HG02610 (cell line): Measurements from ENCODE around the gene GOLGA8T.
"Not testable (repeated sequence)": the region's sequence is repeated elsewhere in the genome, so short reads cannot be mapped to it uniquely, and the experiment has no call there.

Source experiments
- ATAC-seq: cut with Tn5 transposase; IDR thresholded peaks from one replicate; pipeline ENCODE4 v1.9.1; 2021; ENCODE audit warnings: mild to moderate bottlenecking, moderate library complexity; ENCODE audit not compliant: unreplicated experiment

The GOLGA8T gene

GRCh38 chr15:30134751-30135150 lies at the start of gene GOLGA8T:
Gene GOLGA8T (plus strand): TSS chr15:30135051. CDS start chr15:30135149, 98 bp downstream.
- not testable (repeated sequence) for ATAC-seq

DNA sequence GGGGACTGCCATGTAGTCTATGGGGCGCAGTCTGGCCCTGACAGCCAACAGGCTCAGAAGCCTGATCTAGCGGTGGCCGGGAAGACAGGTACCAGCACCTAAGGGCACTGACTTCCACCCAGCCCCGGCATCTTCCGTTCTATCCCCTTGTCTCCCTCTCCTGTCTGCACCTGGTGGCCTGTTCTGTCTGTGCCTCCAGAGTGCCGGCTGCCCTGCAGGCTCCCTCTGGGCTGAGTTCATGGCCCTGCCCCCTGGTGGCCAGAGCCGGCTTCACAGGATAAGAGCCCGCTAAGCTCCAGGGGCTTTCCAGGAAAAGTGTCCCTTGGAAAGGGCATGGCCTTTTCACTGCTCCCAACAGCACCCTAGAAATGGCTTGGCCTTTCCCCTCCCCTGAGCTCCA lies 37.0 kb upstream of the GOLGA8T start:
- not testable (repeated sequence) for ATAC-seq

- ATAC-seq = not testable (repeated sequence)
Measured at GRCh38 chr15:30102890-30103289, 32.0 kb upstream of the GOLGA8T start.

- not testable (repeated sequence) for ATAC-seq
Measured at GRCh38 chr15:30103941-30104507, 30.8 kb upstream of the GOLGA8T start.

- ATAC-seq = not testable (repeated sequence)
Measured at GRCh38 chr15:30110591-30110990, 24.3 kb upstream of the GOLGA8T start.

DNA sequence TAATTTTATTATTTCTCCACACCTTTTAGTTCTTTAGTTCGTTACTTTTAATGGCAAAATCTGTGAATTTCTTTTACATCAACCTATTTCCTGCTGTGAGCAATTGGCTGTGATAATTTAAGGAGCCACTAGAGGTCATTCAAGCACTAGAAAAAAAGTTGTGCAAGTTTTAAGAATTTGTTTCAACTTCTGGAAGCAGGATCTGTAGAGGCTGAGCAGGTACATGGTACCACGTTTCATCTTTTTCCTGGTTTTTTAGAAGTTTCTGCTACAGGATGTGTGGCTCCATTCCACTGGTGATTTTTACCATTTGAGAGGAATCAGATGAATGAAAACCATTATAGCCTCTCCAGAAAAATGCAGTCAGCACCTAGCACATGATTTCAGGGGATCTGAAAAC lies 4.8 kb upstream of the GOLGA8T start:
- ATAC-seq = not testable (repeated sequence)

DNA sequence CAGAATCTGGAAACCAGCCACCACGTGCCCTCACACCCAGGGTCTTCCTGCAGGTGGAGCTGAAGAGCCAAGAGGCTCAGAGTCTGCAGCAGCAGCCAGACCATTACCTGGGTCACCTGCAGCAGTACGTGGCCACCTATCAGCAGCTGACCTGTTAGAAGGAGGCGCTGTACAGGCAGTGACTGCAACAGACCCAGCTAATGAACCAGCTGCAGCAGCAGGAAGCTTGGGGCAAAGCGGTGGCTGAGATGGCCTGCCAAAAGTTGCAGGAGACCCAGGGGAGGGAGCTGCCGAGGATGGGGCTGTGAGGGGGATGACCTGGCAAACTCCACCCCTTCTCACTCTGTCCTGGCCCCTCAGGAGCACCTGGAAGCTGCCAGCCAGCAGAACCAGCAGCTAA lies 8.4 kb downstream of the GOLGA8T start:
- not testable (repeated sequence) for ATAC-seq

DNA sequence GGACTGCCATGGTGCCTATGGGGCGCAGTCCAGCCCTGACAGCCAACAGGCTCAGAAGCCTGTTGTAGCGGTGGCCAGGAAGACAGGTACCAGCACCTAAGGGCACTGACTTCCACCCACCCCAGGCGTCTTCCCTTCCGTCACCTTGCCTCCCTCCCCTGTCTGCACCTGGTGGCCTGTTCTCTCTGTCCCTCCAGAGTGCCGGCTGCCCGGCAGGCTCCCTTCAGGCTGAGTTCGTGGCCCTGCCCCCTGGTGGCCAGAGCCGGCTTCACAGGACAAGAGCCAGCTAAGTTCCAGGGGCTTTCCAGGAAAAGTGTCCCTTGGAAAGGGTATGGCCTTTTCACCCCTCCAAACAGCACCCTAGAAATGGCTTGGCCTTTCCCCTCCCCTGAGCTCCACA lies 15.0 kb downstream of the GOLGA8T start:
- not testable (repeated sequence) for ATAC-seq

- ATAC-seq = not testable (repeated sequence)
Measured at GRCh38 chr15:30162479-30163357, 27.9 kb downstream of the GOLGA8T start.

DNA sequence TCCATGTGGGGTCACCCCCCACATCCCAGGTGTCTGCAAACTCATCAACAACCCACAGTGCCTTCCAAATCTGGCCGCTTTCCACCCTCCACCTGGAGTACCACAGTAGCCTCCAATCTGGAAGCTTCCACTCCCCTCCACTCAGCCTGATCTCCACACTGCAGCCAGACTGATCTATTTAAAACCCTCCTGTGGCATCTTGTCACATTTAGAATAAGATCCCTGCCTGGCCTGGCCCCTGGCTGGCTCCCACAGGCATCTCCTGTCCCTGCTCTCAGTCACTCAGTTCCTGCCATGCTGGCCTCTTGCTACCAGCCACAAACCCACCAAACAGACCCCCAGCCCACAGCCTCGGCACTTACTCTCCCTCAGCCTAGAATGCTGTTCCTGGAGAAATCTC lies 28.9 kb downstream of the GOLGA8T start:
- not testable (repeated sequence) for ATAC-seq

DNA sequence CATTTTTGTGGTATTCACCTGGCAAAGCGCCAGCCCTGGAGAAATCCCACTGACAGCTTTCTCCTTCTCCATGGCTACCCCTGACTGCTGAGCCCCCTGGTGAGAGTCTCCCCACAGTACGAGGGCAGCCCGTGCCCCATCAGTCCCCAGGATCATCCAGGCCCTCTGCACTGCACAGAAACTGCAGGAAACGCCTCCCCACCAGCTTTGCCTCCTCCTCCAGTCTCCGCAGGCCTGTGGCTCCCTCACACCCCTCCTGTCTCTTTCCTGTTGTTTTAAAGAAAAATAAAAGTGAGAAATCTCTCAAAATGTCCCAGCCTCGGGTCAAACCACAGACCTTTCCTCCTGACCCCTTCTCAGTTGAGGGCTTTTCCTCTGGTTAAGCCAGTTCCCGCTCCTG lies 29.4 kb downstream of the GOLGA8T start:
- ATAC-seq = not testable (repeated sequence)

- ATAC-seq = not testable (repeated sequence)
Measured at GRCh38 chr15:30167403-30167802, 32.6 kb downstream of the GOLGA8T start.

- not testable (repeated sequence) for ATAC-seq
Measured at GRCh38 chr15:30167886-30168285, 33.0 kb downstream of the GOLGA8T start.

DNA sequence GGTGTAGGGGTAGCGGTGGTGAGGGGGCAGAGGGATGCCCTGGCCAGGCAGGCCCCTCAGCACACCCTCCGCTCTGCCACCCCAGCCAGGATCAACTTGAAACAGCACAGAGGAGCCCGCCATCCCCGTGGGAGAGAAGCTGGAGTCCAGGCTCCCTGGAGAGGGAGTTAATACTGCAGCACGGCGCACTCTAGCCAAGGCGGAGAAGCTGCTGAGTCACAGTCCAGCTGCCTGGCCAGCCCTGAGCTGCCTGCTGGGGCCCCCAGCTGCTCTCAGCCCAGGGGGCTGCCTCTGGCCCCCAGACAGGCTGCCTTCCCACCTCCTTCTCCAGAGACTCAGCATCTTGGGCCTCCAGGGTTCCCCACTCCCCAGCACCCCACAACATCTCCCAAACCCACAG lies 36.6 kb downstream of the GOLGA8T start:
- not testable (repeated sequence) for ATAC-seq

DNA sequence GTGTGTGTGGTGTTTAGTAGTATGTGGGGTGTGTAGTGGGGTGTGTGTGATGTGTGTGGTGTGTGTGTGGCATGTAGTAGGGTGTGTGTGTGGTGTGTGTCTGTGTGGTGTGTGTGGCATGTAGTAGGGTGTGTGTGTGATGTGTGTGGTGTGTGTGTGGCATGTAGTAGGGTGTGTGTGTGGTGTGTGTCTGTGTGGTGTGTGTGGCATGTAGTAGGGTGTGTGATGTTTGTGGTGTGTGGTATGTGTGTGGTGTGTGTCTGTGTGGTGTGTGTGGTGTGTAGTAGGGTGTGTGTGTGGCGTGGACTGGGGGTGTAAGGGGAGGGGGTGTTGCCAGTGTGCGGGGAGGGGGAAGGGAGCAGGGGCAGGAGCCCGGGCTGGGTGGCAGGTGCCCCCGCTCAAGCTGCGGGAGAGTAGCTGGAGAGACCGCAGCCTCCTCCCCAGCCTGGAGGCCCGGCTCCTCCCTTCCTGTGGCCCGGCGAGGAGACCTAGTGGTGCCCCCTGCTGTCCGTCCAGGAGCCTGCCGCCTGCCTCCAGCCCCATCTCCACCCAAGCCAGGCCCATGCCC lies 38.3 kb downstream of the GOLGA8T start:
- ATAC-seq = peak; percentile 52

- ATAC-seq = not testable (repeated sequence)
Measured at GRCh38 chr15:30175291-30175690, 40.4 kb downstream of the GOLGA8T start.

DNA sequence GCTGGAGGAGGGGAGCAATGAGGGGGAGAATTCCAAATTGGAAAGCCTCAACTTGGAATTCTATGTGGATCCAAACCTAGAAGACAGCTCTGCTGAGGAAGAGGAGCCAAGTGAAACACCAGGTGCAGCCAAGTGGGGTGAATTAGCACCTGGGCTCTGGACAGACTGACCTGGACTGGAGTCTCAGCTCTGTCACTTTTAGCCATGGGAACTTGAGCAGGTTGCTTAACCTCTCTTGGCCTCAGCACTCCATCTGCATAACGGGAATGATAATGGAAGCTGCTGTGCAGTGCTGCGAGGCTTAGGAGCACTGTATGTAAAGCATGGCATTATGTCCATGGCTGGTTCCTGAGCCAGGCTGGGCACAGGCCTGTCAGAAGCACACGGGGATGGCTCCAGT lies 41.8 kb downstream of the GOLGA8T start:
- ATAC-seq = not testable (repeated sequence)

GRCh38 chr15:30179814-30180213 lies 45.0 kb downstream of the GOLGA8T start:
- ATAC-seq = not testable (repeated sequence)

DNA sequence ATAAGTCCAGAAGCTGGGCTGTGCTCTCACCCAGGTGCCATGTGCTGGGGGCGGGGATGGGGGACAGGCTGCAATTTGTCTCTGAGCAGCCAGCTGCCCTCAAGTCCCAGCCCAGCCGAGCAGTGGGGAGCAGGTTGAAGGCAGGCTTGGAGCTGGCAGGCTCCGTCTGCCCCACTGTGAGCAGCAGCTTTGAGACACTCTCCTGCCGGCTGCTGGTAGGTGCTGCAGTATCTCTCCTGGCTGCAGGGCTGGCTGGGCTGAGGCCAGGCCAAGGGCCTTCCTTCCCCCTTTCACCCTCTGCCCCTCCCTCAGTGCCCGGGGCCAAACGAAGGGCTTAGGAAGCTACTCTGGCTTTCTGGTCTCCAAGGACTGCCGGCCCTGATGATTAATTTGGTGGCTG lies 50.6 kb downstream of the GOLGA8T start:
- not testable (repeated sequence) for ATAC-seq

DNA sequence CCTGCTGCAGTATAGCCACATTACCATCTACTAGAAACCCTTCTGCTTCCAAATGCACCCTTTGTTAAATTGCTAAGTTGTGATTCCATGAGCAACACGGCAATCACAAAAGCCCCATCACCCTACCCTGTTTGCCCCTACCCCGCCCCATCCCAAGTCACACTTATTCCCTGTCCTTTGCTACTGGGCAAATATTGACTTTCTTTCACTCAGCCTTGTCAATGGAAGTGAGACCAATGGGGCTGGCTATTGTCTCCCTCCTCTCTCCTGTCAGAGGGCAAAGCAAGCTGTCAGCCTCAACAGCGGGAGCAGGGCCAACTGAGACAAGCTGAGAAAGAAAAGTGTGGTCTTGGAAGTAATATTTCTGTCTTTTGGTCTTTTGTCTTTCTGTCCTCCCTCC lies 52.6 kb downstream of the GOLGA8T start:
- not testable (repeated sequence) for ATAC-seq

- ATAC-seq = not testable (repeated sequence)
Measured at GRCh38 chr15:30189754-30190153, 54.9 kb downstream of the GOLGA8T start.

GRCh38 chr15:30191143-30191542 lies 56.3 kb downstream of the GOLGA8T start:
- not testable (repeated sequence) for ATAC-seq
